ENCODE data around the gene CEP350.

Gene CEP350

DNA sequence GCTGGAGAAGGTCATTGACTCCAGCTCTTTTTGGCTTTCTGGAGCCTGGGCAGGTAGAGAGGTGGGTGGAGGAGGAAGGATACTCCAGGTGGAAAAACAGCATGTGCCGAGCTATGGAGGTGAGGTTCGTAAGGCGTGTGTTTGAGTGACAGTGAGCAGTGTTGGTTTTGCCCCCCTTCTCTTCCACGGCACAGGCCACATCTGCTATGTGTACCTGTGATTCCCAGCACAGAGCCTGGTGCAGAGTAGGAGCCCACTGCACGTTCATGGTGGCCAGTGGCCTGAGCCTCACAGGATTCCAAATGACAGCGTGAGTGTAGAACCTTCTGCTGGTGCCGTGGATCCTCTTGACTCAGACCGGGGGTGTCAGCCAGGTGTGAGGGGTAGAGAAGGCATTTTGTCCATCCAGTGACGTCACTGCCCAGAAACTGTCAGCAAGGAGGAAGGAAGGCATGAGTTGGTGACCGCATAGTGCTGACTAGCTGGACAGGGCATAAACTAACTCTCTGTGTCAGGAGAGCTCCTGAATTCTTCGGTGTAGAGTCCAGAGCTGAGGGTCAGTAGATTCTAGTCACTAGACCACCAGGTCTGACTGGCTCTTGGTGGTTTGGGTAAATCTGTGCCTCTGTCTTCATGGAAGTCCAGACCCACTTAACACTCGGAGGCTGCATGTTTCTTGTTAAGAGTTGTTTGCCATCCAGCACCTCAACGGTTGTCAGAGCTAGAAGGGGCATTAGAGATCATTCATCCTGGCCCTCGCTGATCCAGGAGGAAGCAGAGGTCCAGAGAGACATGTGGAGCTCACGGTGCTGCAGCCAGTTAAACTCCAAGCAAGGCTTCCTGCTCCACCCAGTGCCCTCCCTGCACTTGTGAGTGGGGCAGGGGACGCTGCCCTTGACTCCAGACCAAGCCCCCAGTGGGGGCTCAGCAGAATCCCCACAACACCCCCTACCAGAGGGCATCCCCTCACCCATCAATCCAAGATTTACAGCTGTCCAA is 203.8 kb downstream of the CEP350 start:
- Mint-ChIP-seq H3K27ac (no peak overlapping the region), H3K36me3 (ENCODE audit: low read depth) (no peaks in the 10 kb centered on the region), H3K27me3 (ENCODE audit: low read depth) (peaks cover 6% of the 10 kb centered on the region), H3K4me1 (peaks cover 4% of the 10 kb centered on the region), H3K4me3 (no peak overlapping the region), H3K9me3 (no peaks in the 10 kb centered on the region)
- TF ChIP-seq, protein P1, sequence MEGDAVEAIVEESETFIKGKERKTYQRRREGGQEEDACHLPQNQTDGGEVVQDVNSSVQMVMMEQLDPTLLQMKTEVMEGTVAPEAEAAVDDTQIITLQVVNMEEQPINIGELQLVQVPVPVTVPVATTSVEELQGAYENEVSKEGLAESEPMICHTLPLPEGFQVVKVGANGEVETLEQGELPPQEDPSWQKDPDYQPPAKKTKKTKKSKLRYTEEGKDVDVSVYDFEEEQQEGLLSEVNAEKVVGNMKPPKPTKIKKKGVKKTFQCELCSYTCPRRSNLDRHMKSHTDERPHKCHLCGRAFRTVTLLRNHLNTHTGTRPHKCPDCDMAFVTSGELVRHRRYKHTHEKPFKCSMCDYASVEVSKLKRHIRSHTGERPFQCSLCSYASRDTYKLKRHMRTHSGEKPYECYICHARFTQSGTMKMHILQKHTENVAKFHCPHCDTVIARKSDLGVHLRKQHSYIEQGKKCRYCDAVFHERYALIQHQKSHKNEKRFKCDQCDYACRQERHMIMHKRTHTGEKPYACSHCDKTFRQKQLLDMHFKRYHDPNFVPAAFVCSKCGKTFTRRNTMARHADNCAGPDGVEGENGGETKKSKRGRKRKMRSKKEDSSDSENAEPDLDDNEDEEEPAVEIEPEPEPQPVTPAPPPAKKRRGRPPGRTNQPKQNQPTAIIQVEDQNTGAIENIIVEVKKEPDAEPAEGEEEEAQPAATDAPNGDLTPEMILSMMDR (IDR thresholded peaks at IDR 0.05; ENCODE audit: unreplicated experiment in 3 of 3), result no peak

GRCh38 chr1:180160357-180160756 is 205.7 kb downstream of the CEP350 start:
- Mint-ChIP-seq H3K4me1 (peaks cover 4% of the 10 kb centered on the region), H3K4me3 (no peak overlapping the region), H3K27me3 (ENCODE audit: low read depth) (peaks cover 5% of the 10 kb centered on the region), H3K36me3 (ENCODE audit: low read depth) (no peaks in the 10 kb centered on the region), H3K27ac (no peak overlapping the region), H3K9me3 (no peaks in the 10 kb centered on the region)
- TF ChIP-seq, protein P1 (IDR thresholded peaks at IDR 0.05; ENCODE audit: unreplicated experiment in 3 of 3), result no peak

DNA sequence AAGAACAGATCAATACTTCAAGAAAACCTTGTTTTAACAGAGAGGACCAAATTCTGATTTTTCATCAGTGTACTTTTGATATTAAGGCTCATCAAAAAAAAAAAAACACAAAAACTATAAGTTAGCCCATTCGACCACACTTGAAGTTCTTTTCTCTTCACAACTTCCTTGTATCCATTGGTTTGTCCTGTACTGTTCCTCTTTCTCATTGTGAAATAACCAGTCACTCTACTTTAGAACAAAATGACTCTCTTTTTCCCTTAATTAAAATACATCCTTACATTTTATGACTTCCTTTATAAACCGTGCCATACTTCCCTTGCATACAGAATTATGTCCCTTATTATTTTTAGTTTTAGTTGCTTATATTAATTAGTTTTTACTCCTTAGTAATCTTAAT is 208.4 kb downstream of the CEP350 start:
- Mint-ChIP-seq H3K27ac (no peak overlapping the region), H3K36me3 (ENCODE audit: low read depth) (no peaks in the 10 kb centered on the region), H3K4me1 (peaks cover 18% of the 10 kb centered on the region), H3K4me3 (no peak overlapping the region), H3K9me3 (no peaks in the 10 kb centered on the region), H3K27me3 (ENCODE audit: low read depth) (peaks cover 4% of the 10 kb centered on the region)
- TF ChIP-seq, protein P1 (IDR thresholded peaks at IDR 0.05; ENCODE audit: unreplicated experiment in 3 of 3), result no peak
